GM08714 (cell line): ENCODE measurements around the gene NPAS1.

Experiments
- H3K4me3 ChIP-seq: fragments of 200-500 bp; sonication (Bioruptor generic); 2 replicates; pipeline ENCODE4 v1.5.1; 2014; ENCODE audit warnings: mild to moderate bottlenecking, low read length, inconsistent platforms
- ZNF274 ChIP-seq: IDR thresholded peaks from 2 replicates; pipeline ENCODE4 v1.6.1; 2012; ENCODE audit warnings: mild to moderate bottlenecking, low read depth, low read length

The NPAS1 gene

GRCh38 chr19:47019431-47020041 is at the start of gene NPAS1:
Gene NPAS1, plus strand, starts transcription at chr19:47019837. Its CDS starts 1,211 bp downstream, at chr19:47021048.
- no peak within 1 kb of the TSS; the same call in 1 of the 2 replicates for H3K4me3 ChIP-seq
- TF ChIP-seq ZNF274, result no peak

GRCh38 chr19:46970815-46971214 is 48.8 kb upstream of the NPAS1 start:
- H3K4me3 ChIP-seq, result no peak overlapping the region
- TF ChIP-seq ZNF274, result no peak

- no peak overlapping the region for H3K4me3 ChIP-seq
- no peak for TF ChIP-seq ZNF274
Measured at GRCh38 chr19:46972311-46972710, 47.3 kb upstream of the NPAS1 start.

- no peak for TF ChIP-seq ZNF274
- no peak overlapping the region for H3K4me3 ChIP-seq
Measured at GRCh38 chr19:46974181-46974580, 45.5 kb upstream of the NPAS1 start.

- no peak for TF ChIP-seq ZNF274
- no peak overlapping the region for H3K4me3 ChIP-seq
Measured at GRCh38 chr19:46975011-46975924, 44.4 kb upstream of the NPAS1 start.

- TF ChIP-seq ZNF274, result no peak
- H3K4me3 ChIP-seq, result no peak overlapping the region
Measured at GRCh38 chr19:46975925-46976782, 43.5 kb upstream of the NPAS1 start.

GRCh38 chr19:46976845-46977320 is 42.8 kb upstream of the NPAS1 start:
- H3K4me3 ChIP-seq, result no peak overlapping the region

GRCh38 chr19:46977548-46977947 is 42.1 kb upstream of the NPAS1 start:
- no peak overlapping the region for H3K4me3 ChIP-seq
- no peak for TF ChIP-seq ZNF274

More at GRCh38 chr19:46976845-46977320, 42.8 kb upstream of the NPAS1 start:
- TF ChIP-seq ZNF274, result no peak

GRCh38 chr19:46978171-46978869 is 41.3 kb upstream of the NPAS1 start:
- no peak for TF ChIP-seq ZNF274
- no peak overlapping the region for H3K4me3 ChIP-seq

- no peak overlapping the region for H3K4me3 ChIP-seq
- TF ChIP-seq ZNF274, result no peak
Measured at GRCh38 chr19:46979126-46980105, 40.2 kb upstream of the NPAS1 start.

- TF ChIP-seq ZNF274, result no peak
Measured at GRCh38 chr19:46980761-46981160, 38.9 kb upstream of the NPAS1 start.

GRCh38 chr19:46981286-46981945 is 38.2 kb upstream of the NPAS1 start:
- TF ChIP-seq ZNF274, result no peak
- no peak overlapping the region for H3K4me3 ChIP-seq

More at GRCh38 chr19:46980761-46981160, 38.9 kb upstream of the NPAS1 start:
- H3K4me3 ChIP-seq, result no peak overlapping the region

GRCh38 chr19:46983097-46983496 is 36.5 kb upstream of the NPAS1 start:
- no peak overlapping the region for H3K4me3 ChIP-seq
- no peak for TF ChIP-seq ZNF274
